ENCODE data around the gene TRABD2B. TPM values are rescaled to one million over a fixed set of nuclear protein-coding genes. Genes with fewer than 3 reads are reported as not detected.

Gene TRABD2B
- total RNA-seq, 1 experiment from 2014 or later = 0.96 TPM

GRCh38 chr1:47911892-47912291, 85.3 kb downstream of the TRABD2B start:
- intact Hi-C loops (cut with micrococcal nuclease) = no loop called here
- Mint-ChIP-seq H3K27me3 (ENCODE audit: insufficient read depth, unreplicated experiment) (no peaks in the 10 kb centered on the region), H3K4me3 (ENCODE audit: unreplicated experiment) (no peak overlapping the region), H3K4me1 (ENCODE audit: insufficient read depth, unreplicated experiment) (peaks cover 25% of the 10 kb centered on the region), H3K27ac (ENCODE audit: low read depth, unreplicated experiment) (no peak overlapping the region), H3K9me3 (ENCODE audit: unreplicated experiment) (no peaks in the 10 kb centered on the region), H3K36me3 (ENCODE audit: insufficient read depth, unreplicated experiment) (peaks cover 6% of the 10 kb centered on the region)
- ChIA-PET CTCF (no interaction called here), POLR2A (no interaction called here)
- TF ChIP-seq, protein P1, sequence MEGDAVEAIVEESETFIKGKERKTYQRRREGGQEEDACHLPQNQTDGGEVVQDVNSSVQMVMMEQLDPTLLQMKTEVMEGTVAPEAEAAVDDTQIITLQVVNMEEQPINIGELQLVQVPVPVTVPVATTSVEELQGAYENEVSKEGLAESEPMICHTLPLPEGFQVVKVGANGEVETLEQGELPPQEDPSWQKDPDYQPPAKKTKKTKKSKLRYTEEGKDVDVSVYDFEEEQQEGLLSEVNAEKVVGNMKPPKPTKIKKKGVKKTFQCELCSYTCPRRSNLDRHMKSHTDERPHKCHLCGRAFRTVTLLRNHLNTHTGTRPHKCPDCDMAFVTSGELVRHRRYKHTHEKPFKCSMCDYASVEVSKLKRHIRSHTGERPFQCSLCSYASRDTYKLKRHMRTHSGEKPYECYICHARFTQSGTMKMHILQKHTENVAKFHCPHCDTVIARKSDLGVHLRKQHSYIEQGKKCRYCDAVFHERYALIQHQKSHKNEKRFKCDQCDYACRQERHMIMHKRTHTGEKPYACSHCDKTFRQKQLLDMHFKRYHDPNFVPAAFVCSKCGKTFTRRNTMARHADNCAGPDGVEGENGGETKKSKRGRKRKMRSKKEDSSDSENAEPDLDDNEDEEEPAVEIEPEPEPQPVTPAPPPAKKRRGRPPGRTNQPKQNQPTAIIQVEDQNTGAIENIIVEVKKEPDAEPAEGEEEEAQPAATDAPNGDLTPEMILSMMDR (IDR thresholded peaks at IDR 0.05; ENCODE audit: unreplicated experiment) = no peak
- BruUV-seq (replicated peaks) = no TSS peak
- no peak for DNase-seq (ENCODE audit: unreplicated experiment)

GRCh38 chr1:47911424-47911823, 85.8 kb downstream of the TRABD2B start:
- TF ChIP-seq, protein P1 (IDR thresholded peaks at IDR 0.05; ENCODE audit: unreplicated experiment) = no peak
- intact Hi-C loops (cut with micrococcal nuclease) = no loop called here
- H3K9me3 Mint-ChIP-seq (ENCODE audit: unreplicated experiment) = no peaks in the 10 kb centered on the region
- H3K27me3 Mint-ChIP-seq (ENCODE audit: insufficient read depth, unreplicated experiment) = no peaks in the 10 kb centered on the region
- H3K36me3 Mint-ChIP-seq (ENCODE audit: insufficient read depth, unreplicated experiment) = peaks cover 6% of the 10 kb centered on the region
- H3K27ac Mint-ChIP-seq (ENCODE audit: low read depth, unreplicated experiment) = no peak overlapping the region
- H3K4me1 Mint-ChIP-seq (ENCODE audit: insufficient read depth, unreplicated experiment) = peaks cover 25% of the 10 kb centered on the region
- ChIA-PET CTCF (no interaction called here), POLR2A (no interaction called here)
- H3K4me3 Mint-ChIP-seq (ENCODE audit: unreplicated experiment) = no peak overlapping the region
- no TSS peak for BruUV-seq (replicated peaks)
- DNase-seq (ENCODE audit: unreplicated experiment) = no peak

DNA sequence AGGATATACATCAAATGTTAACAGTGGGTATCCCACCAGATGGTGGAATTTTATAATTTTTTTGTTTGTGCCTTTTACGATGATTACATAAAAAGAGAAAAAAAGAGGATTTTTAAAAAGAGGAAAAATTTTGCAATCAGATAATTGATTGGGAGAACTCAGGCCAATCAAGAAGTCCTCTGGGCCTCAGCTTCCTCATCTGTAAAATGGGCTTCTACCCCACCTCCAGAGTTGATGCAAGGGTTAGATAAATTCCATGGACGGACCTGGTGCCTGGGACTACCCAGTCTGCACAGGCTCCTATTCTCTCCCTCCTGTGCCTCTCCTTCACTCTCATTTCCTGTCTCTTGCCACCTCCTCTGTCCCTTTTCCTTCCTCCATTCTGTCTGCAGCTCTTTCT, 88.9 kb downstream of the TRABD2B start:
- TF ChIP-seq, protein P1 (IDR thresholded peaks at IDR 0.05; ENCODE audit: unreplicated experiment) = no peak
- peaks cover 37% of the 10 kb centered on the region for H3K4me1 Mint-ChIP-seq (ENCODE audit: insufficient read depth, unreplicated experiment)
- no peak overlapping the region for H3K4me3 Mint-ChIP-seq (ENCODE audit: unreplicated experiment)
- no peak overlapping the region for H3K27ac Mint-ChIP-seq (ENCODE audit: low read depth, unreplicated experiment)
- H3K9me3 Mint-ChIP-seq (ENCODE audit: unreplicated experiment) = no peaks in the 10 kb centered on the region
- no TSS peak for BruUV-seq (replicated peaks)
- peaks cover 6% of the 10 kb centered on the region for H3K36me3 Mint-ChIP-seq (ENCODE audit: insufficient read depth, unreplicated experiment)
- ChIA-PET CTCF (no interaction called here), POLR2A (no interaction called here)
- no peak for DNase-seq (ENCODE audit: unreplicated experiment)
- intact Hi-C loops (cut with micrococcal nuclease) = loop anchor here (10.0 kb wide), 1 partner anchor 87 kb away; the partner anchor contains the start of gene TRABD2B
- no peaks in the 10 kb centered on the region for H3K27me3 Mint-ChIP-seq (ENCODE audit: insufficient read depth, unreplicated experiment)

GRCh38 chr1:47907177-47907528, 90.0 kb downstream of the TRABD2B start:
- intact Hi-C loops (cut with micrococcal nuclease) = loop anchor here (10.0 kb wide), 1 partner anchor 88 kb away; the partner anchor contains the start of gene TRABD2B
- Mint-ChIP-seq H3K27me3 (ENCODE audit: insufficient read depth, unreplicated experiment) (no peaks in the 10 kb centered on the region), H3K36me3 (ENCODE audit: insufficient read depth, unreplicated experiment) (peaks cover 6% of the 10 kb centered on the region), H3K27ac (ENCODE audit: low read depth, unreplicated experiment) (no peak overlapping the region), H3K9me3 (ENCODE audit: unreplicated experiment) (no peaks in the 10 kb centered on the region), H3K4me3 (ENCODE audit: unreplicated experiment) (no peak overlapping the region), H3K4me1 (ENCODE audit: insufficient read depth, unreplicated experiment) (peaks cover 40% of the 10 kb centered on the region)
- ChIA-PET POLR2A (interaction anchor here (2.4 kb wide), 1 partner anchor 12 kb away, joined by 13 read pairs; no protein-coding TSS in a partner anchor), CTCF (interaction anchor here (0.7 to 1.2 kb wide), 2 partner anchors 26 to 163 kb away, joined by 3 read pairs; no protein-coding TSS in a partner anchor)
- TF ChIP-seq, protein P1 (IDR thresholded peaks at IDR 0.05; ENCODE audit: unreplicated experiment) = no peak
- DNase-seq (ENCODE audit: unreplicated experiment) = no peak
- BruUV-seq (replicated peaks) = no TSS peak
